H1 (cell line): Measurements from ENCODE around the gene CNOT9.

ENCODE experiments used
- CBX5 ChIP-seq: fragments of 300-800, 300-1000 bp; sonication (generic); IDR thresholded peaks from 2 replicates; pipeline ENCODE4 v1.7.1; 2016; ENCODE audit warnings: antibody characterized with exemption, low read length, low read depth
- GTF2F1 ChIP-seq: IDR thresholded peaks from 2 replicates; pipeline ENCODE4 v1.6.1; 2012; ENCODE audit warnings: low read depth, low read length, improper control_type of control experiment, borderline replicate concordance
- JUND ChIP-seq: IDR thresholded peaks from 2 replicates; pipeline ENCODE4 v1.6.1; 2011; ENCODE audit warnings: mild to moderate bottlenecking, improper control_type of control experiment, low read length
- POLR2A ChIP-seq, 2 experiments: IDR thresholded peaks; 1 replicate in 1 of 2; 2 replicates in 1 of 2; pipeline ENCODE4 v1.6.1; 2011; ENCODE audit warnings: low read depth in 2 of 2, low read length in 2 of 2, mild to moderate bottlenecking in 2 of 2; ENCODE audit errors: control extremely low read depth in 1 of 2
- RXRA ChIP-seq: IDR thresholded peaks from 2 replicates; pipeline ENCODE4 v1.6.1; 2011; ENCODE audit warnings: low read depth, mild to moderate bottlenecking, low read length, moderate library complexity; ENCODE audit not compliant: insufficient read depth
- ZNF274 ChIP-seq: IDR thresholded peaks from 2 replicates; pipeline ENCODE4 v1.7.0; 2012; ENCODE audit warnings: low read length, borderline replicate concordance; ENCODE audit errors: extremely low read depth
- TF ChIP-seq, protein P1 (sequence below), 3 experiments: IDR thresholded peaks; 1 replicate in 2 of 3; 2 replicates in 1 of 3; pipeline versions ENCODE4 v1.5.1 to v1.6.1; 2011; ENCODE audit warnings: low read length in 3 of 3, mild to moderate bottlenecking in 3 of 3, inconsistent platforms in 2 of 3, low read depth in 1 of 3, moderate library complexity in 1 of 3; ENCODE audit not compliant: insufficient read depth in 1 of 3; ENCODE audit errors: control extremely low read depth in 1 of 3

DNA sequence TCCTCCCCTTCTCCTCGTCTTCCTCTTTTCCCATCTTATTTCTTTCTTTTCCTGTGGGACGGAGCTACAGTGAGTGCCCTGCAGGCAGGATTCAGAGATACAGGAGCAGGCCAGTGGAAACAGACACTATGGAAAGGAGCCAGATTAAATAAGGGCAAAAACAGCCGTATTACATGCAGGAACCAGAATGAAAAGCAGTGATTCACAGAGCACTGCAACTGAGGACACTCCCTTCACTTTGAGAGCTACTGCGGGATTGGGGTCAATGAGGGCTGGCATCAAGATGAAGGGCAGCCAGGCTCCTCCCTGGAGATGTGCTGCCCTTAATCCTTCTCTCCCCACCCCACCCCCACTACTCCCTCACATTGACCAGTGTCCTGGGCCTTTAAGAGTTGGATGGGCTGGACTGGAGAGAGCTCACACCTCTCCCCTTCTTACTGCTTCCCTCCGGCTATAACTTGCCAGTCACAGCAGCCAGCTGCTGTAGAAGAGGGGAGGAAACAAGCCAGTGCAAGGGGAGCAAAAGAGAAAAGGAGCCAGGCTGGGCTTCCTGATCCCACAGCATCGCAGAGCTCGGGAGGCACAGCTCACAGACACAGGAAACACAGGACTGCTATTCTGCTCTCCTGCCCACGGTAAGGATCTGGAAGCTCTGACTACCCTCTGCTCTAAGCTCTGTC is 38.9 kb downstream of the CNOT9 start, which contains the start of gene PLCD4:
- TF ChIP-seq GTF2F1 (no peak), CBX5 (no peak), POLR2A (IDR thresholded peaks at IDR 0.05; ENCODE audit: control extremely low read depth in 1 of 2, low read depth in 2 of 2, low read length in 2 of 2) (no peak), ZNF274 (no peak), RXRA (no peak), JUND (no peak)
- TF ChIP-seq, protein P1, sequence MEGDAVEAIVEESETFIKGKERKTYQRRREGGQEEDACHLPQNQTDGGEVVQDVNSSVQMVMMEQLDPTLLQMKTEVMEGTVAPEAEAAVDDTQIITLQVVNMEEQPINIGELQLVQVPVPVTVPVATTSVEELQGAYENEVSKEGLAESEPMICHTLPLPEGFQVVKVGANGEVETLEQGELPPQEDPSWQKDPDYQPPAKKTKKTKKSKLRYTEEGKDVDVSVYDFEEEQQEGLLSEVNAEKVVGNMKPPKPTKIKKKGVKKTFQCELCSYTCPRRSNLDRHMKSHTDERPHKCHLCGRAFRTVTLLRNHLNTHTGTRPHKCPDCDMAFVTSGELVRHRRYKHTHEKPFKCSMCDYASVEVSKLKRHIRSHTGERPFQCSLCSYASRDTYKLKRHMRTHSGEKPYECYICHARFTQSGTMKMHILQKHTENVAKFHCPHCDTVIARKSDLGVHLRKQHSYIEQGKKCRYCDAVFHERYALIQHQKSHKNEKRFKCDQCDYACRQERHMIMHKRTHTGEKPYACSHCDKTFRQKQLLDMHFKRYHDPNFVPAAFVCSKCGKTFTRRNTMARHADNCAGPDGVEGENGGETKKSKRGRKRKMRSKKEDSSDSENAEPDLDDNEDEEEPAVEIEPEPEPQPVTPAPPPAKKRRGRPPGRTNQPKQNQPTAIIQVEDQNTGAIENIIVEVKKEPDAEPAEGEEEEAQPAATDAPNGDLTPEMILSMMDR (IDR thresholded peaks at IDR 0.05; ENCODE audit: control extremely low read depth in 1 of 3, insufficient read depth in 1 of 3, low read depth in 1 of 3, low read length in 3 of 3), result no peak
